KOPT-K1 (cell line): ENCODE data around the gene ECHDC3.
"Not testable (repeated sequence)": the region's sequence is repeated elsewhere in the genome, so short reads cannot be mapped to it uniquely, and the experiment has no call there.

Experiments
- H3K27ac ChIP-seq: fragments of 200-600 bp; sonication (generic); 2 replicates; pipeline ENCODE4 v1.5.1; 2016; ENCODE audit warnings: antibody characterized with exemption, mild to moderate bottlenecking, low read depth, low read length; ENCODE audit not compliant: poor library complexity, severe bottlenecking
- H3K36me3 ChIP-seq: fragments of 200-600 bp; sonication (generic); 2 replicates; pipeline ENCODE4 v1.5.1; 2017; ENCODE audit warnings: antibody characterized with exemption, mild to moderate bottlenecking, low read length, moderate library complexity; ENCODE audit not compliant: insufficient read depth
- H3K9me3 ChIP-seq: fragments of 200-600 bp; sonication (generic); 2 replicates; pipeline ENCODE4 v1.5.1; 2017; ENCODE audit warnings: antibody characterized with exemption, low read length, mild to moderate bottlenecking; ENCODE audit not compliant: insufficient read depth, poor library complexity, severe bottlenecking

Gene ECHDC3

GRCh38 chr10:11708801-11709200, 33.4 kb upstream of the ECHDC3 start:
- not testable (repeated sequence) for H3K36me3 ChIP-seq, H3K9me3 ChIP-seq, H3K27ac ChIP-seq

- Histone ChIP-seq H3K27ac (no peak overlapping the region), H3K9me3 (no peaks in the 10 kb centered on the region), H3K36me3 (no peaks in the 10 kb centered on the region)
These were observed 29.4 kb upstream of the ECHDC3 start for GRCh38 chr10:11712744-11713143.

DNA sequence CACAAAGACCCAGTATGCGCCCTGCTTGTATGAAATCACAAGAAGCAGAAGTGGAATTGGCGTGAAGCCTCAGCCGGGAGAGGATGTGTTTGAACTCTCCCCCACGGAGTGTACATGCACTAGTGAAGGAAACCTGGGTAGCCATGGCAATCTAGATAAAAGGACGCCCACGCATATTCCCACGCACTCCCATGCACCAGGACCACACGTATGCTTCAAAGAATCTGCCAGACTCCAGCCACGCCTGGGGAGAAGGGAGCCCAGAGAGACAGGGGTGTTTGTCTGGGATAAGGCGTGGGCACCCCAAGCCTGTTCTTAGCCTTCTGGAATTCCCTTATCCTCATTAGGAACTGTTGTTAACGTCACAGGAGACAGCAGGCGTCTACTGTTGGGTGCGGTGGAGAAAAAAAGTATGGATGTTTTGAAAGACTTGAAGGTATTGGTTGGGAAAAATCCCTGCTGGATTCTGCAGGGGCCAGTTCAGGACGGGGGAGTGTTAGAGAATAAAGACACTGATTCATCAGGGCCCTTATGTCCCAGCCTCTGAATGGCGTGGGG, 28.9 kb upstream of the ECHDC3 start:
- Histone ChIP-seq H3K36me3 (no peaks in the 10 kb centered on the region), H3K27ac (no peak overlapping the region), H3K9me3 (no peaks in the 10 kb centered on the region)

- Histone ChIP-seq H3K9me3 (no peaks in the 10 kb centered on the region), H3K36me3 (no peaks in the 10 kb centered on the region), H3K27ac (no peak overlapping the region)
These were observed 28.2 kb upstream of the ECHDC3 start for GRCh38 chr10:11713963-11714362.

GRCh38 chr10:11714750-11715365, 27.3 kb upstream of the ECHDC3 start:
- Histone ChIP-seq H3K36me3 (no peaks in the 10 kb centered on the region), H3K9me3 (no peaks in the 10 kb centered on the region), H3K27ac (no peak overlapping the region)

DNA sequence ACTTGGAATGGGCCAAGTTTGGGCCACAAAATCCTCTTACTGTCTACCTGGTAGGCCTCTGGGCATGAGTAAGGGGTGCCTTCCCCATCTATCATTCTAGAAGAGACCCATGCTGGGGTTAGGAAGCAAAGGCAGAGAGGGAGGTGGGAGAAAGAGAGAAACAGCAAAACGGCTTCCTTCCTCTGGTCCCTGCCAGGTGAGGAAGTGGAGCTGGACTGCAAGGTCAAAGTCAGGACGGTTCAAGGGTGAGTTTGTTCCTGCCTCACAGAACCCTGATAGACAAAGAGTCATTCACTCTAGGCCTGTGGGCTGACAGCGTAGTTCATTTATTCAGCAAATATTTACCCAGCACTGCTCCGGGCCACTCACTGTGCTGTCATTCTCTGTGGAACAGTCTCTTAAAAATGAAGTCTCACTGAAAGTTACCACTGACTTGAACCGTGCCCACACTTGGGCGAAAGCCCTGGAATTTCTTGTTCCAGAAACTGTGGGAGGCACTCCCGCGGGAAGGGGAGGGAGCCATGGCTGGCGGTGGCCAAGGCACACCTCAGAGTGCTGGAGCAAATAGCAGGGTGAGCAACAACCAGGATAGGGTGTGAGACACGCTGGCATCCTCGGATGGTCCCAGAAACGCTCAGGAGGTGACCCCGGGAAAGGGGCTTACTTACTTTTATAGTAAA, 26.2 kb upstream of the ECHDC3 start:
- no peaks in the 10 kb centered on the region for H3K36me3 ChIP-seq

GRCh38 chr10:11716686-11717085, 25.5 kb upstream of the ECHDC3 start:
- no peaks in the 10 kb centered on the region for H3K36me3 ChIP-seq
- no peaks in the 10 kb centered on the region for H3K9me3 ChIP-seq
- H3K27ac ChIP-seq, result no peak overlapping the region

More for the DNA sequence above, 26.2 kb upstream of the ECHDC3 start:
- H3K27ac ChIP-seq, result no peak overlapping the region
- H3K9me3 ChIP-seq, result no peaks in the 10 kb centered on the region

DNA sequence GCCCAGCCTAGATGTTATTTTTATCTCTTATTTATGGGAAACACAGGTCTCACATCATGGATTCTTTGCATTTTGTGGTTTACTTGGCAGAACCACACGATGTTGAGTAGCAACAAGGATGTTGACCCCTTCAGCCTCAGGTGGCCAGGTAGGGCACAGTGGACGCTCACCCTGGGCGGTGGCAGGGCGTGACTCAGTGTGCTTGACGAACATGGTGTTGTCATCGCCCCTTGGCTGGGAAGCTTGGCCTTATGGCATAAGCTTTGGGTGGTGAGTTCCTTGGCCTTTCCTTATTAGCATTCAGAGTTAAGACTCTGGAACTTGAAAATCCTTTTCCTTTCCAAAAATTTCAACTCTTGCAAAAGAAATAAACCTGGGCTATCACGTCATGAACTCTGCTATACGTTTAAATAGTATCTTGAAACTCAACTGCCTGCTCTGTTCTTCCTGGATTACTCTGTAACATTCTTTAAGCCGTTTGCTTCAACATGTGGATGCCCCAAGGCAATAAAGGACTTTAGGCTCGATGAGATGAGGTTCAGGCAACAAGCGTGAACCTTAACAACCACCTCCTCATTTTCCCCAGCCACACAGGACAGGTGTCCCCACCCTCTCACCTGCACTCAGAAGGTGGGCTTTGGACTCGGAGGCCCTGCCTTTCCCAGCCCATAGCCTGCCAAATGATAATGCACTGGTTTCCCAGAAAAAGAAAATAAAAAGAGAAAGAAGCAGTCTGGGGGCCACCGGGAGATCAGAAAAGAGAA, 22.5 kb upstream of the ECHDC3 start:
- Histone ChIP-seq H3K9me3 (no peaks in the 10 kb centered on the region), H3K36me3 (no peaks in the 10 kb centered on the region), H3K27ac (no peak overlapping the region)

DNA sequence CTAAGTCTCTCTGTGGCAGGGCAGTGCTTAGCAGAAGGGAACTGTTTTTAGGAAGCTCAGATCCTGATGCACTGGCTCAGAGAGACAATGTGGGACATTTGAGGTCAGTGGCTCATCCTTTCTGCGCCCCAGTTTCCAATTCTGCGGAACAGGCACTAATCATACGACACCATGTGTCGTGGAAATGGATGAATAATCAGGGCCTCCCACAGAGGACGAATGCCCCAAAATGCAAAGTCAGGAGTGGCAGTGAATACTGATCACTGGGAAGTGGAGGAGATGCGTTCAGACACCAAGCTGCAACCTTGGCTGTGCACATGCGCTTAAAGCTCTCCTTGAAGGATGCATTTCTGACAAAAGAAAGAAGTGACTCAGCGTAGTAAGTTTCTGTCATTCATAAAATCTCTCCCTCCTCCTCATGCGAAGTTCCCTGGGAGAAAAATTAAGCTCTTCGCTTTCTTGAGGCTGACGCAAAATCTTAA, 21.9 kb upstream of the ECHDC3 start:
- Histone ChIP-seq H3K36me3 (no peaks in the 10 kb centered on the region), H3K27ac (no peak overlapping the region), H3K9me3 (no peaks in the 10 kb centered on the region)

- H3K36me3 ChIP-seq, result no peaks in the 10 kb centered on the region
- no peaks in the 10 kb centered on the region for H3K9me3 ChIP-seq
- H3K27ac ChIP-seq, result no peak overlapping the region
These were observed 20.4 kb upstream of the ECHDC3 start for GRCh38 chr10:11721806-11722205.

DNA sequence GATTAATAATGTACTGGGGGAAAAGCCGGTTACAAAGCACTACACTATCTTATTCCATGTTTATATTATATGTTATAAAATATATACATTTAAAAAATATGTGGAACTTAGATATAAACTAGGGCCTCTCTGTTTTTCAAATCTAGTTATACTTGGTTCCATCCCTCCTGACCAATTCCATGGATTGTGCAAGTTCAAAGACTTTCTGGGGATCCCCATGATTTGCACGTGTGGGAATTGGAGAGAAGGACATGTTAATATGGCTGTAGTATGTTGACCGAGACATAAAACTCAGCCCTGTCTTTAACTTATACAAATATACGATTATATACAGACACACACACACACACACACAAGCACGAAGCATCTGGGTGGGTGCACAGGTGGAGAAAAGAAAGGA, 18.8 kb upstream of the ECHDC3 start:
- H3K27ac ChIP-seq, result no peak overlapping the region
- H3K9me3 ChIP-seq, result peaks cover 6% of the 10 kb centered on the region
- no peaks in the 10 kb centered on the region for H3K36me3 ChIP-seq

- Histone ChIP-seq H3K36me3 (no peaks in the 10 kb centered on the region), H3K27ac (no peak overlapping the region), H3K9me3 (peaks cover 23% of the 10 kb centered on the region)
These were observed 17.0 kb upstream of the ECHDC3 start for GRCh38 chr10:11724938-11725776.

- H3K36me3 ChIP-seq, result no peaks in the 10 kb centered on the region
- H3K27ac ChIP-seq, result no peak overlapping the region
- H3K9me3 ChIP-seq, result peaks cover 30% of the 10 kb centered on the region
These were observed 16.3 kb upstream of the ECHDC3 start for GRCh38 chr10:11725912-11726311.

DNA sequence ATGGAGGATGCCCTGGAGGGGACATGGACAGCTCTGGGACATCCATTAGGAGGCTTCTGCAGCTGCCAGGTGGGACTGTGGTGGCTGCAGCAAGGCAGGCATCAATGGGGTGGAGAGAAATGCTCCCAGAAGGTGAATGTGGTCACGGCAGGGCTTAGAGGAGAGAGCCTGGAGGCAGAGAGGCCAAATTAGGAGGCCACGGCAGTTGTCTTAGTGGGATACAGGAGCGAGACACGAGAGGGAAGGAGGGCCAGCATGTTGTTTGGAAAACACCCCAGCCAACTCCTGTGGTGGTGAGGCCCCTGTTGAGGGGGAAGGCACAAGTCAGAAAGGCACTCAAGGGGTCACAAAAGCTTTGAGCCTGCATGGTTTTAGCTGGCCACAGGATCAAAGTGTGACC, 14.6 kb upstream of the ECHDC3 start:
- H3K36me3 ChIP-seq, result no peaks in the 10 kb centered on the region
- peaks cover 34% of the 10 kb centered on the region for H3K9me3 ChIP-seq
- H3K27ac ChIP-seq, result no peak overlapping the region
